Measurements from ENCODE around the gene DNAJC13.
"Not testable (repeated sequence)": the region's sequence is repeated elsewhere in the genome, so short reads cannot be mapped to it uniquely, and the experiment has no call there.

Gene DNAJC13

DNA sequence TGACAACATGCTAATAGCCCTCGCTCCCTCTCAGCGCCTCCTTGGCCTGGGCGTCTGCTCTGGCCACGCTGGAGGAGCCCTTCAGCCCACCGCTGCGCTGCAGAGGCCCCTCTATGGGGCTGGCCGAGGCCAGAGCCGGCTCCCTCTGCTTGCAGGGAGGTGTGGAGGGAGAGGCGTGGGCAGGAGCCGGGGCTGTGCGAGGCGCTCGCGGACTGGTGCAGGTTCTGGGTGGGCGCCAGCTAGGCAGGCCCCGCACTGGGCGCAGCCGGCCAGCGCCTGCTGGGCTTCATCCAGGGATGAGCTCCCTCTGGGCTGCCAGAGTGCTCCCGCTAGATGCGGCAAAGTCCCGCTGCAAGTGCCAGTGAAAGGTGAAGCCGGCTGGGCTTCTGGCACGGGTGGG is 21.0 kb upstream of the DNAJC13 start:
- no peaks in the 10 kb centered on the region for H3K9me3 ChIP-seq (ENCODE audit: insufficient read depth, low read depth, low read length)
- no peaks in the 10 kb centered on the region for H3K9me2 ChIP-seq (replicated peaks; ENCODE audit: low read depth, low read length)
- no peaks in the 10 kb centered on the region for H4K20me1 ChIP-seq (ENCODE audit: insufficient read depth, low read length, poor library complexity, severe bottlenecking)
- H3F3A ChIP-seq (ENCODE audit: low read depth) = no peaks in the 10 kb centered on the region
- H3K4me2 ChIP-seq (ENCODE audit: low read depth, low read length, poor library complexity, severe bottlenecking) = no peak overlapping the region
- H3K27me3 ChIP-seq (ENCODE audit: insufficient read depth, low read length, poor library complexity, severe bottlenecking) = no peaks in the 10 kb centered on the region
- H2AFZ ChIP-seq (ENCODE audit: low read length) = no peak overlapping the region
- no peak overlapping the region for H3K4me3 ChIP-seq (ENCODE audit: low read length, poor library complexity, severe bottlenecking)
- no peaks in the 10 kb centered on the region for H3K36me3 ChIP-seq (ENCODE audit: insufficient read depth, low read length)
- H3K79me2 ChIP-seq (ENCODE audit: insufficient read depth, low read length) = no peaks in the 10 kb centered on the region
- TF ChIP-seq EZH2phosphoT487 (IDR thresholded peaks at IDR 0.05; ENCODE audit: borderline replicate concordance) (no peak), CTCF (conservative IDR thresholded peaks at IDR 0.05; ENCODE audit: low read length) (no peak)
- H3K9ac ChIP-seq (ENCODE audit: low read depth, low read length, poor library complexity, severe bottlenecking) = no peak overlapping the region
- H3K4me1 ChIP-seq (ENCODE audit: insufficient read depth, low read length, poor library complexity, severe bottlenecking) = no peaks in the 10 kb centered on the region

DNA sequence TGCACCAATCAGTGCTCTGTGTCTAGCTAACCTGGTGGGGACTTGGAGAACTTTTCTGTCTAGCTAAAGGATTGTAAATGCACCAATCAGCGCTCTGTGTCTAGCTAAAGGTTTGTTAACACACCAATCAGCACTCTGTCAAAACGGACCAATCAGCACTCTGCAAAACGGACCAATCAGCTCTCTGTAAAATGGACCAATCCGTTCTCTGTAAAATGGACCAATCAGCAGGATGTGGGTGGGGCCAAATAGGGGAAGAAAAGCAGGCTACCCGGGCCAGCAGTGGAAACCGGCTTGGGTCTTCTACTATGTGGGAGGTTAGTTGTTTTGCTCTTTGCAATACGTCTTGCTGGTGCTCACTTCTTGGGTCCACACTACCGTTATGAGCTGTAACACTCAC is 20.5 kb upstream of the DNAJC13 start:
- H3K4me3 ChIP-seq (ENCODE audit: low read length, poor library complexity, severe bottlenecking); H3K36me3 ChIP-seq (ENCODE audit: insufficient read depth, low read length); H3K9ac ChIP-seq (ENCODE audit: low read depth, low read length, poor library complexity, severe bottlenecking); H3K9me3 ChIP-seq (ENCODE audit: insufficient read depth, low read depth, low read length); H3K4me2 ChIP-seq (ENCODE audit: low read depth, low read length, poor library complexity, severe bottlenecking); H4K20me1 ChIP-seq (ENCODE audit: insufficient read depth, low read length, poor library complexity, severe bottlenecking); H2AFZ ChIP-seq (ENCODE audit: low read length); H3K27me3 ChIP-seq (ENCODE audit: insufficient read depth, low read length, poor library complexity, severe bottlenecking); H3K79me2 ChIP-seq (ENCODE audit: insufficient read depth, low read length); H3K4me1 ChIP-seq (ENCODE audit: insufficient read depth, low read length, poor library complexity, severe bottlenecking); H3K9me2 ChIP-seq (replicated peaks; ENCODE audit: low read depth, low read length); H3F3A ChIP-seq (ENCODE audit: low read depth): not testable (repeated sequence)

- Histone ChIP-seq H3K9me2 (replicated peaks; ENCODE audit: low read depth, low read length) (no peaks in the 10 kb centered on the region), H3F3A (ENCODE audit: low read depth) (no peaks in the 10 kb centered on the region), H2AFZ (ENCODE audit: low read length) (0 out of 2 replicates have a peak overlapping the region, but pooled peaks have one; percentile 8), H3K9ac (ENCODE audit: low read depth, low read length, poor library complexity, severe bottlenecking) (no peak overlapping the region), H4K20me1 (ENCODE audit: insufficient read depth, low read length, poor library complexity, severe bottlenecking) (no peaks in the 10 kb centered on the region), H3K79me2 (ENCODE audit: insufficient read depth, low read length) (no peaks in the 10 kb centered on the region), H3K4me3 (ENCODE audit: low read length, poor library complexity, severe bottlenecking) (no peak overlapping the region), H3K36me3 (ENCODE audit: insufficient read depth, low read length) (no peaks in the 10 kb centered on the region), H3K4me2 (ENCODE audit: low read depth, low read length, poor library complexity, severe bottlenecking) (no peak overlapping the region), H3K27me3 (ENCODE audit: insufficient read depth, low read length, poor library complexity, severe bottlenecking) (no peaks in the 10 kb centered on the region), H3K9me3 (ENCODE audit: insufficient read depth, low read depth, low read length) (no peaks in the 10 kb centered on the region), H3K4me1 (ENCODE audit: insufficient read depth, low read length, poor library complexity, severe bottlenecking) (no peaks in the 10 kb centered on the region)
- TF ChIP-seq EZH2phosphoT487 (IDR thresholded peaks at IDR 0.05; ENCODE audit: borderline replicate concordance) (no peak), CTCF (conservative IDR thresholded peaks at IDR 0.05; ENCODE audit: low read length) (peak; percentile 97)
These were observed 18.0 kb upstream of the DNAJC13 start for GRCh38 chr3:132399054-132399929.

DNA sequence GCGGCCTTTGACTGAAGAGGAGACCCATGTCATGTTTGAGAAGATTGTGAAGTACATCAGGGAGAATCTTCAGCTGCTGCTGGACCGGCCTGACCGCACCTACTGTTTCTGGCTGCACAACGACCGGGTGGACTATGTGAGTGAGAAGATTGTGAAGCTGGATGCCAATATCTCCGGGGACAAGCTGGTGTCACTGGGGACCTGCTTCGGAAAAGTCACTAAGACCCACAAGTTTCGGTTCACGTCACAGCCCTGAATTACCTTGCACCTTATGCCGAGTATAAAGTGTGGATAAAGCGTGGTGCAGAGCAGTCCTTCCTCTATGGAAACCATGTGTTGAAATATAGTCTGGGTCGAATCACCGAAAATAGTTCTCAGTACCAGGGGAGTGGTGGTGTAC is 16.0 kb upstream of the DNAJC13 start:
- H3K9ac ChIP-seq (ENCODE audit: low read depth, low read length, poor library complexity, severe bottlenecking) = no peak overlapping the region
- H3K36me3 ChIP-seq (ENCODE audit: insufficient read depth, low read length) = no peaks in the 10 kb centered on the region
- TF ChIP-seq EZH2phosphoT487 (IDR thresholded peaks at IDR 0.05; ENCODE audit: borderline replicate concordance) (no peak), CTCF (conservative IDR thresholded peaks at IDR 0.05; ENCODE audit: low read length) (no peak)
- peaks cover 6% of the 10 kb centered on the region for H3K4me1 ChIP-seq (ENCODE audit: insufficient read depth, low read length, poor library complexity, severe bottlenecking)
- H3K4me2 ChIP-seq (ENCODE audit: low read depth, low read length, poor library complexity, severe bottlenecking) = no peak overlapping the region
- H4K20me1 ChIP-seq (ENCODE audit: insufficient read depth, low read length, poor library complexity, severe bottlenecking) = no peaks in the 10 kb centered on the region
- H3K79me2 ChIP-seq (ENCODE audit: insufficient read depth, low read length) = no peaks in the 10 kb centered on the region
- no peak overlapping the region for H2AFZ ChIP-seq (ENCODE audit: low read length)
- H3K27me3 ChIP-seq (ENCODE audit: insufficient read depth, low read length, poor library complexity, severe bottlenecking) = no peaks in the 10 kb centered on the region
- H3K9me3 ChIP-seq (ENCODE audit: insufficient read depth, low read depth, low read length) = no peaks in the 10 kb centered on the region
- no peaks in the 10 kb centered on the region for H3F3A ChIP-seq (ENCODE audit: low read depth)
- H3K4me3 ChIP-seq (ENCODE audit: low read length, poor library complexity, severe bottlenecking) = no peak overlapping the region
- no peaks in the 10 kb centered on the region for H3K9me2 ChIP-seq (replicated peaks; ENCODE audit: low read depth, low read length)

Measured in Loucy (cell line).